Stimulated activated CD4-positive, alpha-beta T cell treated with anti-CD3 and anti-CD28 coated beads, Interleukin-15, amount 100 ng/mL, for 24 hours (primary cell): ENCODE results near the gene SFXN4.
A peak's percentile ranks its signal among the peaks of the same experiment; 100 is the strongest.
"Not testable (repeated sequence)": the region's sequence is repeated elsewhere in the genome, so short reads cannot be mapped to it uniquely, and the experiment has no call there.

ENCODE experiments used
- DNase-seq: peaks from one replicate; pipeline ENCODE4 v3.0.0-alpha.2; 2020

The SFXN4 gene

DNA sequence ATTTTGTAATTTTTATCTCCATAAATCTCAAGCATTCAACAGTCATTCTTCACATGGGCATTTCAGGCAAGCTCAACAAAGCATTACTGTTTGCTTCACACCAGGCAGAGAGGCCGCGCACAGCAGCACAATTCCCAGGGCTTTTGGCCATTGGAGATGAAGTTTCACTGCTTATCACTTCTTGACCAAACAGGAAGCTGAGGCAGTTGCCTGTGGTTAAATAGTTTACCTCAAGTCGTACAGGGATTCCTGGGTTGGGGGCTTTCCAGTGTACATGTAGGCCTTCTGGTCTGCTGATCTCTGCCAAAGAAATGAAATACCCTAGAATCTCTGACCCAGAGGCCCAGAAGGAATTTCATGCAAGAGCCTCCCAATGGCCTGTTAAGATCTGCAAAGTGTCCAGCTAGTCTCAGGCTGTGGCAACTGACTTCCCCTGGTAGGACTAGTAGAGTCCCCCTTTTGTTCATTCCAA, 24.3 kb upstream of the SFXN4 start:
- no peak for DNase-seq

- no peak for DNase-seq
Observed at GRCh38 chr10:119183664-119184412, 18.3 kb upstream of the SFXN4 start.

DNA sequence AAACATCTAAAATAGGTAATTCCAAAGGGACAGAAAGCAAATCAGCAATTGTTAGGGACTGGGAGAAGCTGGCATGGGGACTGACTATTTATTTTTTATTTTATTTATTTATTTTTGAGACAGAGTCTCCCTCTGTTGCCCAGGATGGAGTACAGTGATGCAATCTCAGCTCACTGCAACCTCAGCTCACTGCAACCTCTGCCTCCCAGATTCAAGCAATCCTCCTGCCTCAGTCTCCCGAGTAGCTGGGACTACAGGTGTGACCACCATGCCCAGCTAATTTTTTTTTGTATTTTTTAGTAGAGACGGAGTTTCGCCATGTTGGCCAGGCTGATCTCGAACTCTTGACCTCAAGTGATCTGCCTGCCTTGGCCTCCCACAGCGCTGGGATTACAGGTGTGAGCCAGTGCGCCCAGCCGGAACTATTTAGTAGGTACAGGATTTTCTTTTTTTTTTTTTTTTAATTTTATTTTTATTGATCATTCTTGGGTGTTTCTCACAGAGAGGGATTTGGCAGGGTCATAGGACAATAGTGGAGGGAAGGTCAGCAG, 15.4 kb upstream of the SFXN4 start:
- not testable (repeated sequence) for DNase-seq

DNA sequence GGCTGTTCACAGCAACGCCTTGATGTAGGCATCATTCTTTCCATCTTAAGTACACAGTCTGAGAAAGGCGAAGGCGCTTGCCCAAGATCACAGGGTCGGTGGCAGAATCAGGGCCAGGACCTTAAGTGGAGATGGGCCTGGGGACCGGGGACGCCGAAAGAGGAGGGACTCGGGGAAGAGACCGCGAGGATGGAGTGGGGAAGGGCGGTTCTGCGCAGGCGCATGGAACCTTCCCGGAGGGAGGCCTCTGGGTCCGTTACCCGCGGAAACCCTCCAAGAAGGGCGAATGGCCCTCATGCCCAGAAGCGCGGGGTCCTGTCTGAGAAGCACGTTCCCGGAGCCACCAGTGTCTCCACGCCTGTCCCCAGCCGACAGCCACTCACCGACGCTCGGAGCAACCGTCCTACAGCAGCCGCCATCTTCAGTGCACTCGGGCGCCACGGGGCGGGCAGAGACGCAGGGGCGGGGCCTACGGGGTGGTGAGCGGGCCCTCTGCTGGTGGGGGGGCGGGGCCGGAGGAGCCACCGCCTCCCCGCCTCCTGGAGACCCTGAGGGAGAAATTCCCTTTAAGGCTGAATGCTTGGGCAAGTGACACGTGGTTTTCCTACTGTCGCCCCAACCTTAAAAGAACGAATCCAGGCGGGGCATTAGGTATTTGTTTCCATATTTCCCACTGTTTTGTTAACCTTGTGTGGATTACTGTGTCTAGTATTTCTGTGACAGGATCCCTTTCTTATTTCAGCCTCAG, 13.0 kb upstream of the SFXN4 start, which contains the start of gene PRDX3:
Gene PRDX3 (minus strand): TSS at position 441 of the 748 bp plus-strand sequence. CDS start 22 bp downstream, at position 419.
- peak; percentile 98 for DNase-seq

DNA sequence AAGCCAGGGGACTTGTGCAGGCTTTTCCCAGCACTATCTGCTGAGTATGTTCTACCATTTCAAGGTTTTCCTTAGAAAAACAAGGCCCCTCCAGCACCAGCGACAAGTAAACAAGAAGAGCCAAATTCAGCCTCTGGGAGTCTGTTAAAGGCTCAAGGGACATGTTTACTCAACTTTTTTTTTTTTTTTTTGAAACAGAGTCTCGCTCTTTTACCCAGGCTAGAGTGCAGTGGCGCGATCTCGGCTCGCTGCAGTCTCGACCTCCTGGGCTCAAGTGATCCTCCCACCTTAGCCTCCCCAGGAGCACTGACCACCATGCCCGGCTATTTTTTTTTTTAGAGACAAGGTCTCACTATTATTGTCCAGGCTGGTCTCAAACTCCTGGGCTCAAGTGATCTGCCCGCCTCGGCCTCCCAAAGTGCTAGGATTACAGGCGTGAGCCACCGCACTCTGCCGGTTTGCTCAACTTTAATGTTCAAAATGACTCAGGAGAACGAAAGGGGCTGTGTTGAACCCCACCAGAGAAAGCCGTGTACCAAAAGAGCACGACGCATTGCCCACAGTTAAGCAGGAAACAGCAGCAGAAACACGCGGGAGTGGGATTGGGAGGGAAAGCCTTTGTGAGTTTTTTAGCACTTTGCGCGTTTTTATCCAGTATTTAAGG, 12.3 kb upstream of the SFXN4 start:
- DNase-seq: peak; percentile 55

- DNase-seq: no peak
Observed at GRCh38 chr10:119176166-119176565, 10.7 kb upstream of the SFXN4 start.

DNA sequence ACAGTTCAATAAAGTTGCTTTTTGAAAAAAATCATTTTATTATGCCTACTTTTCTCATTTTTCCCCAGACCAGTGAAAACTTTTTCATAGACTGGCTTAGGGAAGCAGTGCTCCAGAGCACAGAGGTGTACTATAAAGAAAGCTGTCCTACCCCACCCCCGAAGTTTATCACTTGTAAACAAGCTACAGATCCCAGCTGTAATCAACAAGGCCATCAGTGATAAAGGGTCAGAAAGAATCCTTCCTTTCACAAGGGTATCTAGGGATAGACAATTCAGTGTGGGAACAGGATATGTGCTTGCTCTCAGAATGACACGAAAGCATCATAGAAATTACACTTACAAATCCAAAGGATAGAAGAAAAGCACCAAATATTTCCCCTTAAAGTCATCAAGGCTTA, 8.6 kb upstream of the SFXN4 start:
- no peak for DNase-seq

DNA sequence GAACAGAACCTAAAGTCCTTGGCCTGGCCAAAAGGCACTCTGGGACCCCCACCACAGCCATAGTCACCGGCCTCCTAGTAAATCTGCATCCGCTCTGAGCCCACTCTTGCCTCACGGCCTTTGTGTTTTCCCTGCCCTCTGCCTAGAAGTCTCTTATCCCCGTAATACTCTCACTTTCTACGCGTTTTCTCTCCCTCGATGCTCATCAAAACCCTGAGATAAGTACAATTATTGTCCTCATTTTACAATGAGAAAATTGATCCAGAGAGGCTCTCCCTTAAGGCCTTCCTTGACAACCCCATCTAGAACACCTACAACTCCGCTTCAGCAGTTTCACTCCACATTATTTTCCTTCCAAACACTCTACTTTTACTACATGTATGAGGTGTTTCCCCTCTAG, 1.5 kb upstream of the SFXN4 start:
- DNase-seq: no peak

- no peak for DNase-seq
Observed at GRCh38 chr10:119166564-119166963, 1.1 kb upstream of the SFXN4 start.

- DNase-seq: no peak
Observed at GRCh38 chr10:119166118-119166500, 595 bp upstream of the SFXN4 start.

DNA sequence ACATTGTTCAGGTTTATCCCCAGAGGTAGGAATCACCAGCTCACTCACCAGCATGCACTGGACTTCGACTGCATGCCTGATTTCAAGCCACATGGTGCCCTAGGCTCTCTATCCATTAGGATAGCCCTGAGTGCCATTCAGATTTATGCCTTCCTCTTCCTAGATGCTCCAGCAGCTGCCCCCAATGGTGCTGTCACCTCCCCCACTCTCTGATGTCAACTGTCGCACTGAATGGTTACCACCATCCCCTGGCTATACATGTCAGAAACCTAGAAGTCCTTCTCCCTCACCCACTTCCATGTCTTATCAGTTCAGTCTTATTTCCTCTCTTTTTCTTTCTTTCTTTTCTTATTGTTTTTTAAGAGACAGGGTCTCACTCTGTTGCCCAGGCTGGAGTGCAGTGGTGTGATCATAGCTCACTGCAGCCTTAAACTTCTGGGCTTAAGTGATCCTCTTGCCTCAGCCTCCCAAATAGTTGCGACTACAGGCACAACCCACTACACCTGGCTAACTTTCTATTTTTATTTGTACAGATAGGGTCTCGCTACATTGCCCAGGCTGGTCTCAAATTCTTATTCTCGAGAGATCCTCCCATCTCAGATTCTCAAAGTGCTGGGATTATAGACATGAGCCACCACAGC, 2.9 kb downstream of the SFXN4 start:
- DNase-seq: no peak

- DNase-seq: no peak
Observed at GRCh38 chr10:119161680-119162451, 3.6 kb downstream of the SFXN4 start.

GRCh38 chr10:119159332-119159731, 6.2 kb downstream of the SFXN4 start:
- no peak for DNase-seq

DNA sequence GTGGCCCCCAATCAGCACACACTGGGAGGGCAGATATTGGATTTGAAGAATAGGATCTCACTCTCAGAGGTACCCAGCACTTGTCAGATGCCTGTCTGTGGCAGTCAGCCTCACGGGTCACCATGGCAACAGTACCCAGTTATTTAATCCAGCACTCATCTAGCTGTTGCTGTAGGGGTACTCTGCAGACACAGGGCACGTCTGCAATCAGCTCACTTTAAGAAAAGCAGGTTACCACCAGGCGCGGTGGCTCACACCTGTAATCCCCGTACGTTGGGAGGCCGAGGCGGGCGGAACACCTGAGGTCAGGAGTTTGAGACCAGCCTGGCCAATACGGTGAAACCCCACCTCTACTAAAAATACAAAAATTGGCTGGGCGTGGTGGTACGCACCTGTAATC, 11.9 kb downstream of the SFXN4 start:
- no peak for DNase-seq

GRCh38 chr10:119153041-119153440, 12.5 kb downstream of the SFXN4 start:
- DNase-seq: no peak

GRCh38 chr10:119151601-119152000, 13.9 kb downstream of the SFXN4 start:
- not testable (repeated sequence) for DNase-seq

GRCh38 chr10:119149729-119150128, 15.8 kb downstream of the SFXN4 start:
- no peak for DNase-seq

DNA sequence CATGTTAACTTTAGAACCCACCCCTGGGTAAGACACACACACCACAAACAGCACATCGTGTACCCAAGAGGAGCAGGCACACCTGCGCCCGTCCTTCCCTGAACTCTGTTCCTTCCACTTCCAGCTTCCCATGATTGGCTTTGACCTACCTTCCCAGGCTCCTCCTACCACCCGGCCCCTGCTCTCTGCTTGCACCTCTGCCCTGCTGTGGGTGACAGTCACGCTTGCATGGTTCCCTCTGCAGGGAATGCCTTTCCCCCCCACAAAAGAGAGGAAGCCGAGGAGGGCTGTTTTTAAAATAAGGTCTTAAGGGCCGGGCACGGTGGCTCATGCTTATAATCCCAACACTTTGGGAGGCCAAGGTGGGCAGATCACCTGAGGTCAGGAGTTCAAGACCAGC, 16.4 kb downstream of the SFXN4 start:
- DNase-seq: no peak

DNA sequence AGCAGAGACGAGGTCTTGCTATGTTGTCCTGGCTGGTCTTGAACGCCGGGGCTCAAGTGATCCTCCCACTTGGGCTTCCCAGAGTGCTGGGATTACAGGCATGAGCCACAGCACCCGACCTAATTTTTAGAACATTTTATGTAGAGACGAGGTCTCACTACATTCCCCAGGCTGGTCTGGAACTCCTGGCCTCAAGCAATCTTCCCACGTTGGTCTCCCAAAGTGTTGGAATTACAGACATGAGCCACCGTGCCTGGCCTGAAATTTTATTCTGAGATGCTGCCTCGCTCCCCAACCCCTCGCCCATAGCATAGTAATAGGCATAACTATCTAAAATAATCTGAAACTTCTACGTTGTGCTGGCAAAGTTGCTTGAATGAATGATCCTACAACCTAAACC, 21.9 kb downstream of the SFXN4 start:
- no peak for DNase-seq

- no peak for DNase-seq
Observed at GRCh38 chr10:119140603-119141245, 24.8 kb downstream of the SFXN4 start.

- DNase-seq: peak; percentile 48
Observed at GRCh38 chr10:119139464-119140067, 25.9 kb downstream of the SFXN4 start.
